BJ (cell line): ENCODE results near the gene KIRREL2. TPM values are rescaled to one million over a fixed set of nuclear protein-coding genes. Genes with fewer than 3 reads are reported as not detected.

Experiments
- CTCF ChIA-PET: fragments of 350-600 bp; formaldehyde crosslinking; extraction: SDS; loops from one replicate; lab custom pipeline; 2021; ENCODE audit warnings: antibody characterized with exemption, inconsistent platforms; lab: Yijun Ruan, JAX
- POLR2A ChIA-PET: fragments of 300-600 bp; sonication (Branson Sonifier 250); formaldehyde crosslinking; extraction: SDS; loops from one replicate; lab custom pipeline; 2021; ENCODE audit warnings: antibody characterized with exemption; lab: Charles Lee
- DNase-seq: peaks from one replicate; pipeline ENCODE4 v3.0.0-alpha.2; 2011; ENCODE audit warnings: low read depth
- H3K27me3 ChIP-seq: 2 replicates; pipeline ENCODE4 v1.6.0; 2011; ENCODE audit warnings: low read length; ENCODE audit not compliant: control insufficient read depth, insufficient read depth
- H3K36me3 ChIP-seq: 2 replicates; pipeline ENCODE4 v1.5.1; 2011; ENCODE audit warnings: low read length; ENCODE audit not compliant: control insufficient read depth, insufficient read depth
- H3K4me3 ChIP-seq: 2 replicates; pipeline ENCODE4 v1.5.1; 2011; ENCODE audit warnings: low read depth, mild to moderate bottlenecking, control low read depth, low read length
- CTCF ChIP-seq: IDR thresholded peaks from 2 replicates; pipeline ENCODE4 v1.5.1; 2011; ENCODE audit warnings: low read depth, mild to moderate bottlenecking, control low read depth, inconsistent platforms, low read length, moderate library complexity; ENCODE audit not compliant: insufficient read depth
- polyA plus RNA-seq: library from polyadenylated mRNA; depleted of rRNA; stranded (reverse); fragments of >200 nt; gene quantifications from 2 replicates; pipeline ENCODE4 v1.2.3, GENCODE V29; 2011

Gene KIRREL2
- polyA plus RNA-seq, 1 experiment: not detected

- H3K27me3 ChIP-seq: peaks cover 45% of the 10 kb centered on the region
- CTCF ChIA-PET: interaction anchor here (1.0 kb wide), 1 partner anchor 72 kb away, joined by 3 read pairs; no protein-coding TSS in a partner anchor
- H3K36me3 ChIP-seq: no peaks in the 10 kb centered on the region
- no peak overlapping the region for H3K4me3 ChIP-seq
- TF ChIP-seq CTCF: no peak
- POLR2A ChIA-PET: no interaction called here
- no peak for DNase-seq
These were observed 2.7 kb downstream of the KIRREL2 start for GRCh38 chr19:35859414-35859813.

- POLR2A ChIA-PET: no interaction called here
- Histone ChIP-seq H3K4me3 (no peak overlapping the region), H3K36me3 (no peaks in the 10 kb centered on the region), H3K27me3 (peaks cover 40% of the 10 kb centered on the region)
- no peak for DNase-seq
- CTCF ChIA-PET: interaction anchor here (0.8 to 1.0 kb wide), 3 partner anchors 9 to 71 kb away, joined by 3 read pairs; no protein-coding TSS in a partner anchor
- TF ChIP-seq CTCF: no peak
These were observed 3.7 kb downstream of the KIRREL2 start for GRCh38 chr19:35860436-35860817.

GRCh38 chr19:35860818-35861639, 4.3 kb downstream of the KIRREL2 start:
- POLR2A ChIA-PET: no interaction called here
- Histone ChIP-seq H3K27me3 (peaks cover 42% of the 10 kb centered on the region), H3K4me3 (no peak overlapping the region), H3K36me3 (no peaks in the 10 kb centered on the region)
- DNase-seq: no peak
- no peak for TF ChIP-seq CTCF
- CTCF ChIA-PET: interaction anchor here (0.8 to 1.0 kb wide), 3 partner anchors 9 to 70 kb away, joined by 3 read pairs; no protein-coding TSS in a partner anchor

- peaks cover 38% of the 10 kb centered on the region for H3K27me3 ChIP-seq
- DNase-seq: no peak
- H3K4me3 ChIP-seq: no peak overlapping the region
- ChIA-PET CTCF (interaction anchor here (1.0 kb wide), 1 partner anchor 28 kb away, joined by 3 read pairs; no protein-coding TSS in a partner anchor), POLR2A (no interaction called here)
- TF ChIP-seq CTCF: no peak
- H3K36me3 ChIP-seq: no peaks in the 10 kb centered on the region
These were observed 5.0 kb downstream of the KIRREL2 start for GRCh38 chr19:35861640-35862160.

GRCh38 chr19:35862528-35862927, 5.8 kb downstream of the KIRREL2 start:
- POLR2A ChIA-PET: no interaction called here
- DNase-seq: no peak
- TF ChIP-seq CTCF: no peak
- Histone ChIP-seq H3K27me3 (peaks cover 34% of the 10 kb centered on the region), H3K36me3 (no peaks in the 10 kb centered on the region), H3K4me3 (no peak overlapping the region)
- CTCF ChIA-PET: no interaction called here
